Mesenchymal stem cell (in vitro differentiated cells and primary cell): ENCODE data around the gene LMF1. TPM values are rescaled to one million over a fixed set of nuclear protein-coding genes. Genes with fewer than 3 reads are reported as not detected.
A peak's percentile ranks its signal among the peaks of the same experiment; 100 is the strongest.

Source experiments
- DNase-seq: peaks from one replicate; pipeline ENCODE4 v3.0.0-alpha.2; 2013
- H2AFZ ChIP-seq: one replicate; pipeline ENCODE4 v1.6.1; 2013; ENCODE audit warnings: low read depth, mild to moderate bottlenecking, control low read depth, inconsistent platforms, low read length, moderate library complexity
- H2AK5ac ChIP-seq: 2 replicates; pipeline ENCODE4 v1.6.1; 2013; ENCODE audit warnings: low read length, moderate library complexity, mild to moderate bottlenecking, inconsistent platforms; ENCODE audit not compliant: severe bottlenecking
- H2BK120ac ChIP-seq: one replicate; pipeline ENCODE4 v1.6.1; 2013; ENCODE audit warnings: low read depth, mild to moderate bottlenecking, inconsistent platforms, low read length, moderate library complexity
- H2BK12ac ChIP-seq, 2 experiments: one replicate each; pipeline ENCODE4 v1.6.1; 2013; ENCODE audit warnings: inconsistent platforms in 2 of 2, low read length in 2 of 2, mild to moderate bottlenecking in 2 of 2, moderate library complexity in 2 of 2, control low read depth in 1 of 2
- H2BK15ac ChIP-seq: one replicate; pipeline ENCODE4 v1.6.1; 2013; ENCODE audit warnings: mild to moderate bottlenecking, low read depth, inconsistent platforms; ENCODE audit not compliant: poor library complexity, severe bottlenecking
- H2BK5ac ChIP-seq: 2 replicates; pipeline ENCODE4 v1.6.1; 2013; ENCODE audit warnings: low read depth, mild to moderate bottlenecking, low read length, control low read depth, inconsistent platforms; ENCODE audit not compliant: poor library complexity, severe bottlenecking
- H3K14ac ChIP-seq, 2 experiments: one replicate each; pipeline ENCODE4 v1.6.1; 2013; ENCODE audit warnings: inconsistent platforms in 2 of 2, low read length in 2 of 2, control low read depth in 1 of 2, mild to moderate bottlenecking in 1 of 2, moderate library complexity in 1 of 2
- H3K18ac ChIP-seq, 2 experiments: one replicate each; pipeline ENCODE4 v1.6.1; 2013; ENCODE audit warnings: inconsistent platforms in 2 of 2, low read length in 2 of 2, control low read depth in 1 of 2, low read depth in 1 of 2, mild to moderate bottlenecking in 1 of 2
- H3K23ac ChIP-seq, 2 experiments: one replicate each; pipeline ENCODE4 v1.6.1; 2013; ENCODE audit warnings: inconsistent platforms in 2 of 2, low read length in 2 of 2, mild to moderate bottlenecking in 2 of 2, moderate library complexity in 2 of 2, control low read depth in 1 of 2
- H3K27ac ChIP-seq: 2 replicates; pipeline ENCODE4 v1.5.1; 2013; ENCODE audit warnings: mild to moderate bottlenecking, moderate library complexity, low read length, control low read depth, inconsistent platforms; ENCODE audit not compliant: poor library complexity, severe bottlenecking
- H3K27me3 ChIP-seq, 2 experiments: 2 replicates each; pipeline versions ENCODE4 v1.6.1 to v1.7.0; 2013; ENCODE audit warnings: low read length in 2 of 2, mild to moderate bottlenecking in 2 of 2, moderate library complexity in 2 of 2, control low read depth in 1 of 2, inconsistent platforms in 1 of 2; ENCODE audit not compliant: control insufficient read depth in 1 of 2, insufficient read depth in 1 of 2
- H3K36me3 ChIP-seq, 2 experiments: 2 replicates each; pipeline versions ENCODE4 v1.6.1 to v1.7.0; 2013; ENCODE audit warnings: low read length in 2 of 2, control low read depth in 1 of 2, inconsistent platforms in 1 of 2, low read depth in 1 of 2, mild to moderate bottlenecking in 1 of 2; ENCODE audit not compliant: insufficient read depth in 2 of 2, control insufficient read depth in 1 of 2
- H3K4ac ChIP-seq, 2 experiments: one replicate each; pipeline ENCODE4 v1.6.1; 2013; ENCODE audit warnings: inconsistent platforms in 2 of 2, low read length in 2 of 2, mild to moderate bottlenecking in 2 of 2, moderate library complexity in 2 of 2, control low read depth in 1 of 2, low read depth in 1 of 2
- H3K4me1 ChIP-seq: 2 replicates; pipeline ENCODE4 v1.6.1; 2013; ENCODE audit warnings: low read depth, low read length, control low read depth; ENCODE audit not compliant: control insufficient read depth, insufficient read depth
- H3K4me2 ChIP-seq: 2 replicates; pipeline ENCODE4 v1.6.1; 2013; ENCODE audit warnings: low read length, mild to moderate bottlenecking, inconsistent platforms; ENCODE audit not compliant: poor library complexity, severe bottlenecking
- H3K4me3 ChIP-seq, 2 experiments: 2 replicates each; pipeline versions ENCODE4 v1.5.1 to v1.7.0; 2013; ENCODE audit warnings: low read length in 2 of 2, mild to moderate bottlenecking in 2 of 2, control low read depth in 1 of 2, low read depth in 1 of 2; ENCODE audit not compliant: insufficient read depth in 1 of 2
- H3K79me1 ChIP-seq: replicated peaks from 2 replicates; pipeline ENCODE4 v1.6.1; 2013; ENCODE audit warnings: mild to moderate bottlenecking, control low read depth, low read length, inconsistent platforms; ENCODE audit not compliant: poor library complexity, severe bottlenecking
- H3K9ac ChIP-seq: 2 replicates; pipeline ENCODE4 v1.7.0; 2013; ENCODE audit warnings: mild to moderate bottlenecking, low read length, moderate library complexity
- H3K9me3 ChIP-seq: 2 replicates; pipeline ENCODE4 v1.7.0; 2013; ENCODE audit warnings: mild to moderate bottlenecking, low read length; ENCODE audit not compliant: control insufficient read depth
- H4K8ac ChIP-seq: one replicate; pipeline ENCODE4 v1.6.1; 2013; ENCODE audit warnings: inconsistent platforms, mild to moderate bottlenecking, low read length, moderate library complexity
- H4K91ac ChIP-seq: one replicate; pipeline ENCODE4 v1.6.1; 2013; ENCODE audit warnings: mild to moderate bottlenecking, low read length, inconsistent platforms
- WGBS: methylation state at CpG from one replicate; pipeline ENCODE4 v1.1.7; 2013; ENCODE audit warnings: mixed read lengths; 5-methylcytosine and 5-hydroxymethylcytosine counted together
- polyA plus RNA-seq, 2 experiments: library from polyadenylated mRNA; stranded (reverse); fragments of 200-250 nt; gene quantifications; one replicate each; pipeline ENCODE4 v1.2.3, GENCODE V29; 2013

Gene LMF1
- 4.3 TPM for polyA plus RNA-seq (2013, experiment 1 of 2)
- 5.4 TPM for polyA plus RNA-seq (2013, experiment 2 of 2)

DNA sequence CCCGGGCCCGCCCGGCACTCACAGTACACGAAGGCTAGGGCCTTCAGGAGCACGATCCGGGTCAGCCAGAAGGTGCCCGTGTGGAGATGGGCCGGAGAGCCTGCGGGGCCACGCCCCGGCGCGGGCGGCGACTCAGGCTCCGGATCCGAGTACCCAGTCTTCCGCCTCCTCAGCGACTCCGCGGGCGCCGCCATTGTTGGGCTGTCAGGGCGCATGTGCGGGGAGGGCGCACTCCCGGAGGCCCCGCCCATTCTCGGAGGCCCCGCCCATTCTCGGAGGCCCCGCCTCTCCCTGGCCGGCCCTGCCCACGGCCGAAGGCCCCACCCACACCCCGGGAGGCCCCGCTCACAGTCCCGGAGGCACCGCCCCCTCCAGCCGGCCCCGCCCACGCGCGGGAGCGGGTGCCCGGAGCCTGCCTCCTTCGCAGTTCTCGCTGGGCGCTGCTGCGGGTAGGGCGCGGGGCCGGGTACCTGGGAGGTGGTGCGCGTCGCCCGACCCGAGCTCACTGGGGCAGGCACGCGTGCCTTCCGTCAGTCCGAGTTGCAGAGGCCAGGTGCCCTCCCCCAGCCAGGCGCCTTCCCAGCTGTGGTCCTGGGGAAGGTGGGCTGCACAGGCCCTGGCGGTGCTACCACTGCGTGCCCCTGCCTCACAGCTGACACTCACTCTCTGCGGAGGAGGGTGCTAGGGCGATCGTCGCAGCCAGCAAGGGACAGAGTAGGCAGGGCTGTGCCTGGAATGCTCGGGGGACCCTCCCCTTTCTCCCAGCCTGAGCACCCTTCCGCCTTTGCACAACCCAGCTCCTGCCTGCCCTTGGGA, at the start of gene LMF1:
LMF1 (minus strand) TSS at position 219 of the 816 bp plus-strand sequence; CDS start at position 215, 4 bp downstream.
- Histone ChIP-seq H3K4ac (peak within 1 kb of the TSS; percentile 38 to 73), H3K9me3 (no peaks in the 10 kb centered on the region), H3K36me3 (peaks cover 17 to 20% of the 10 kb centered on the region in 2 experiments), H3K23ac (no peak within 1 kb of the TSS), H3K27me3 (peaks cover 0 to 20% of the 10 kb centered on the region in 2 experiments), H2BK15ac (no peak within 1 kb of the TSS), H2BK12ac (peak within 1 kb of the TSS in 1 of 2 experiments; percentile 19), H3K4me2 (peak within 1 kb of the TSS; percentile 68), H4K8ac (peak within 1 kb of the TSS; percentile 80), H3K4me1 (peaks cover 12% of the 10 kb centered on the region), H3K79me1 (peaks cover 7% of the 10 kb centered on the region), H2AFZ (peak within 1 kb of the TSS; percentile 79), H3K27ac (no peak within 1 kb of the TSS), H3K14ac (peak within 1 kb of the TSS in 1 of 2 experiments; percentile 72), H3K9ac (peak within 1 kb of the TSS; percentile 88), H2BK120ac (no peak within 1 kb of the TSS), H3K4me3 (peak within 1 kb of the TSS; percentile 73 to 83), H2BK5ac (no peak within 1 kb of the TSS), H4K91ac (peak within 1 kb of the TSS; percentile 76), H2AK5ac (no peak within 1 kb of the TSS), H3K18ac (peak within 1 kb of the TSS; percentile 28 to 88)
- WGBS, result 54% methylated on average over 49 of the region's 71 CpGs
- DNase-seq, result peak; percentile 78

DNA sequence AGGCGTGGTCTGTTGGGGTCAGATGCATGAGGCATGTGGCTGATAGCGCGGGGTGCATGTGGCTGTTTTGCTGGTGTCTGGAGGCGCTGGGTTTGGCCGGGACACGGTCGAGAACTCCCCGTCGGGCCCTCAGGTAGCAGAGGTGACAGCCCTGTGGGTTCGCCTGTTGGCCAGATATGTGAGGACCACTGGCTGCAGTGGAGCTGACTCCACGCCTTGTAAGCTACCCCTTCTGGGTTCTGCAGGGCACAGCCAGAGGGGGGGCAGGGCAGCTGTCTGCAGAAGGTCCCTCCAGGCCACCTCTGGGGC, 49.3 kb upstream of the LMF1 start:
- no peak overlapping the region for H3K9ac ChIP-seq
- H3K27me3 ChIP-seq, result peaks cover 10 to 62% of the 10 kb centered on the region in 2 experiments
- no peak overlapping the region for H3K4me2 ChIP-seq
- H2AK5ac ChIP-seq, result no peak overlapping the region
- no peaks in the 10 kb centered on the region for H3K36me3 ChIP-seq
- no peak overlapping the region for H3K14ac ChIP-seq
- no peaks in the 10 kb centered on the region for H3K4me1 ChIP-seq
- H2BK12ac ChIP-seq, result no peak overlapping the region
- no peak overlapping the region for H2AFZ ChIP-seq
- DNase-seq, result no peak
- no peak overlapping the region for H2BK15ac ChIP-seq
- H3K79me1 ChIP-seq, result no peaks in the 10 kb centered on the region
- 85% methylated on average over 11 of the region's 11 CpGs for WGBS
- no peak overlapping the region for H3K4ac ChIP-seq
- H3K27ac ChIP-seq, result no peak overlapping the region
- H3K4me3 ChIP-seq, result peak overlapping the region in 1 of 2 experiments; percentile 64
- H2BK120ac ChIP-seq, result no peak overlapping the region
- H4K8ac ChIP-seq, result no peak overlapping the region
- no peak overlapping the region for H2BK5ac ChIP-seq
- no peak overlapping the region for H3K23ac ChIP-seq
- H3K18ac ChIP-seq, result no peak overlapping the region
- no peaks in the 10 kb centered on the region for H3K9me3 ChIP-seq
- H4K91ac ChIP-seq, result no peak overlapping the region

DNA sequence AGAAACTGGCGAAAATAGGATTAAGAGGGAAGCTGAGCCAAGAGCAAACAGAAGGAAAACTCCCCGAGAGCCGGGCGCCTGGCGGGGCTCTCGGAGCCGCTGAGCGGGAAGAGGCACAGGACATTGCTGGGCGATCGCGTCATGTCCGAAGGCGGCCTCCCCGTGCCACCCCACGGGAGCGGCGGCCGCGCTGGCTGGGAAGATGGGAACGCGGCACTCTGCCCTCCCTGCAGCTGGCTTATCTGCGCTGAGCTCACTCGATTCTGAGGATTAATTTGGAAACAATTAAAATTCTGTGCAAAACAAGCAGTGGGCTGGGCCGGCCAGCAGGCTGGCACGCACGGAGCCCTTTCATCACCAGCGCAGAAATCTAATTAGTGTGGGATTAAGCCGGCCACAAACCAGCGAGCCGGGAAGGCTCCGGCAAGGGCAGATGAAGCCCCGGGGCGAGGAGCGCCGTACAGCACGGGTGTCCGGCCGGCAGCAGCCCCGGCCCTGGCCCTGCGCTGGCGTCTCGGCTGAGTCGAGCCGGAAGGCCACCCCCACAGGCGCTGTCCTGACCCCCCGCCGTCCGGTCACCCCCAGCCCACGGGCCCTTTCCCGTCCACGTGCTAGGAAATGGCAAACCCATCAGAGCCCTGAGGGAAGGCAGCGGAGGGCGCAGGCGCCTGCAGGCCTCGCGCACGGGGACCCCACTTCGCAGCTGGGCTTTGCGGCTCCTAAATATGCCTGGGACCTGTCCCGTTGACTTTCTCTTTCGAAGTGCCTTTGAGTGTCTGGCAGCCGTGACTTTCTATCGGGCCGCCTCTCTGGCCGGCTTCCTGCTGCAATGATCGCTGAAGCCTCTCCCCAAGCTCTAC, 48.7 kb upstream of the LMF1 start:
- Histone ChIP-seq H3K4me1 (peaks cover 4% of the 10 kb centered on the region), H3K79me1 (no peaks in the 10 kb centered on the region), H4K8ac (no peak overlapping the region), H3K4me3 (peak overlapping the region in 1 of 2 experiments; percentile 64), H2AFZ (no peak overlapping the region), H2AK5ac (no peak overlapping the region), H3K9me3 (no peaks in the 10 kb centered on the region), H3K27me3 (peaks cover 16 to 59% of the 10 kb centered on the region in 2 experiments), H3K4ac (no peak overlapping the region), H3K18ac (no peak overlapping the region), H2BK5ac (no peak overlapping the region), H3K4me2 (no peak overlapping the region), H2BK120ac (no peak overlapping the region), H3K14ac (no peak overlapping the region), H3K27ac (no peak overlapping the region), H4K91ac (no peak overlapping the region), H2BK12ac (no peak overlapping the region), H2BK15ac (no peak overlapping the region), H3K23ac (no peak overlapping the region), H3K9ac (peak overlapping the region; percentile 59), H3K36me3 (no peaks in the 10 kb centered on the region)
- DNase-seq, result no peak
- 94% methylated on average over 66 of the region's 66 CpGs for WGBS
